ENCODE results near the gene C2orf78. TPM values are rescaled to one million over a fixed set of nuclear protein-coding genes. Genes with fewer than 3 reads are reported as not detected.

C2orf78 gene
- total RNA-seq, 1 experiment from 2014 or later = not detected

DNA sequence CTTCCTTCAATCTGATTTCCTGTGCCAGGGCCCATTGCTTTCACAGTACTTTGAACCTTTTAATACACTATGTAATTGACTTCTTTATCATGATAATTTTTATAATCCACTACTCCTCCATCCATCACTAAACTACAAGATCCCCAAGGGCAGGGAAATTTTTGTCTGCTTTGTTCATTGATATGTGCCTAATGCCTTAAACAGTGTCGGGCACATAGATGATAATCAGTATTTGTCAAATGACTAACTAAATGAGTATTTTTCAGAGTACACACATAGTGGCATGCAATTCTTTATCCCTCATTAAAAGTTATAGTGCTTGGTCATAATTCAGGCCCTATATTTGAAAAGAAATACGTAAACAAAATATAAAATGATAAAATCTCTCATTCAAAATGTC is 39.4 kb downstream of the C2orf78 start:
- Histone ChIP-seq H3K9me3 (ENCODE audit: control insufficient read depth, insufficient read depth, low read depth, low read length) (no peaks in the 10 kb centered on the region), H3K27ac (ENCODE audit: low read length) (no peak overlapping the region), H3K4me3 (ENCODE audit: low read depth in 2 of 2, low read length in 2 of 2) (no peak overlapping the region), H3K4me1 (ENCODE audit: control insufficient read depth, insufficient read depth, low read length) (peaks cover 5% of the 10 kb centered on the region; the same call in 1 of the 2 replicates), H3K36me3 (ENCODE audit: control insufficient read depth, insufficient read depth, low read length) (no peaks in the 10 kb centered on the region), H3K27me3 (ENCODE audit: control insufficient read depth, insufficient read depth, low read length) (no peaks in the 10 kb centered on the region)
- peak; percentile 72 for ATAC-seq
- no peak for DNase-seq (ENCODE audit: low read depth, low spot score)
- CTCF ChIA-PET = interaction anchor here (1.4 kb wide), 1 partner anchor 511 kb away, joined by 4 read pairs; no protein-coding TSS in a partner anchor
- TF ChIP-seq, protein P1, sequence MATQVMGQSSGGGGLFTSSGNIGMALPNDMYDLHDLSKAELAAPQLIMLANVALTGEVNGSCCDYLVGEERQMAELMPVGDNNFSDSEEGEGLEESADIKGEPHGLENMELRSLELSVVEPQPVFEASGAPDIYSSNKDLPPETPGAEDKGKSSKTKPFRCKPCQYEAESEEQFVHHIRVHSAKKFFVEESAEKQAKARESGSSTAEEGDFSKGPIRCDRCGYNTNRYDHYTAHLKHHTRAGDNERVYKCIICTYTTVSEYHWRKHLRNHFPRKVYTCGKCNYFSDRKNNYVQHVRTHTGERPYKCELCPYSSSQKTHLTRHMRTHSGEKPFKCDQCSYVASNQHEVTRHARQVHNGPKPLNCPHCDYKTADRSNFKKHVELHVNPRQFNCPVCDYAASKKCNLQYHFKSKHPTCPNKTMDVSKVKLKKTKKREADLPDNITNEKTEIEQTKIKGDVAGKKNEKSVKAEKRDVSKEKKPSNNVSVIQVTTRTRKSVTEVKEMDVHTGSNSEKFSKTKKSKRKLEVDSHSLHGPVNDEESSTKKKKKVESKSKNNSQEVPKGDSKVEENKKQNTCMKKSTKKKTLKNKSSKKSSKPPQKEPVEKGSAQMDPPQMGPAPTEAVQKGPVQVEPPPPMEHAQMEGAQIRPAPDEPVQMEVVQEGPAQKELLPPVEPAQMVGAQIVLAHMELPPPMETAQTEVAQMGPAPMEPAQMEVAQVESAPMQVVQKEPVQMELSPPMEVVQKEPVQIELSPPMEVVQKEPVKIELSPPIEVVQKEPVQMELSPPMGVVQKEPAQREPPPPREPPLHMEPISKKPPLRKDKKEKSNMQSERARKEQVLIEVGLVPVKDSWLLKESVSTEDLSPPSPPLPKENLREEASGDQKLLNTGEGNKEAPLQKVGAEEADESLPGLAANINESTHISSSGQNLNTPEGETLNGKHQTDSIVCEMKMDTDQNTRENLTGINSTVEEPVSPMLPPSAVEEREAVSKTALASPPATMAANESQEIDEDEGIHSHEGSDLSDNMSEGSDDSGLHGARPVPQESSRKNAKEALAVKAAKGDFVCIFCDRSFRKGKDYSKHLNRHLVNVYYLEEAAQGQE (IDR thresholded peaks at IDR 0.05; ENCODE audit: insufficient read depth in 1 of 2, low read depth in 2 of 2, low read length in 1 of 2) = no peak
- TF ChIP-seq TCF7L2 (IDR thresholded peaks at IDR 0.05; ENCODE audit: low read depth, low read length) = no peak
- no peak for TF ChIP-seq SIN3A (IDR thresholded peaks at IDR 0.05; ENCODE audit: borderline replicate concordance, insufficient read depth, low read depth, low read length)
- TF ChIP-seq POLR2AphosphoS5 (IDR thresholded peaks at IDR 0.05; ENCODE audit: low read depth, low read length) = no peak
- intact Hi-C loops (cut with micrococcal nuclease; ENCODE audit: unreplicated experiment) (no loop called here), in situ Hi-C loops (cut with HindIII; ENCODE audit: low pct_unique_long_range_greater_than_20kb, low sequenced_read_pairs) (no loop called here)
- no TSS peak for BruUV-seq (replicated peaks)
- POLR2A ChIA-PET = no interaction called here

DNA sequence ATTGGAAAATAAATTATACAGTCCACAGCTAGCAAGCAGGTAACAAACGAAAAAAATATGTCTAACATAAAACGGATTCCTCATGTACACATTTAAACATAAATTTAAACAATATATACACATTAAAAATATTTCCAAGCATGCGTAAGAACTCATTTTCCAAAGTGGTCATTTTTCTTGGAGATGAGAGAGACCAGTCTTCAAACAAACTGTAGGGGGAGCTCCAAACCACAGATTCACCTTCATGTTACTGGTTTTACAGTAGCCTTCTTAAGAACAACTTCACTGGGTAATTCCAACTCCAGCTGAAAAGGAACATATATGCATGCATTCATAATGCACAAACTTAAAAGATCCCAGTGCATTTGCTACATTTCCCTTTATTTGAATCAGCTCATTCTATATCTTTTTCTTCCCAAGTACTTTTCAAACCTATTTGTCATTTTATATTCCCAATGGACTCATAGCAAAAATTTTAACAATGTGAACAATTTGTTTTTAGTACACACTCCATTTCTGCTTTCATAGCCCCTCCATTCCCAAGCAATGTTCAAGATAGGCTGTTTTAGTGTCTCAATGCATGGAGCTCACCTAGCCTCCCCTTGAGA is 40.0 kb downstream of the C2orf78 start:
- ChIA-PET CTCF (interaction anchor here (0.7 to 1.4 kb wide), 4 partner anchors 255 to 511 kb away, joined by 3 to 4 read pairs (median 4); no protein-coding TSS in a partner anchor), POLR2A (interaction anchor here (0.7 kb wide), 1 partner anchor 87 kb away, joined by 3 read pairs; the partner anchor contains the start of gene TPRKB)
- intact Hi-C loops (cut with micrococcal nuclease; ENCODE audit: unreplicated experiment) (no loop called here), in situ Hi-C loops (cut with HindIII; ENCODE audit: low pct_unique_long_range_greater_than_20kb, low sequenced_read_pairs) (no loop called here)
- ATAC-seq = no peak; the same call in 1 of the 2 replicates
- no TSS peak for BruUV-seq (replicated peaks)
- H3K4me3 ChIP-seq (ENCODE audit: low read depth in 2 of 2, low read length in 2 of 2) = no peak overlapping the region
- no peaks in the 10 kb centered on the region for H3K27me3 ChIP-seq (ENCODE audit: control insufficient read depth, insufficient read depth, low read length)
- H3K27ac ChIP-seq (ENCODE audit: low read length) = no peak overlapping the region
- TF ChIP-seq SIN3A (IDR thresholded peaks at IDR 0.05; ENCODE audit: borderline replicate concordance, insufficient read depth, low read depth, low read length) = no peak
- TF ChIP-seq, protein P2, sequence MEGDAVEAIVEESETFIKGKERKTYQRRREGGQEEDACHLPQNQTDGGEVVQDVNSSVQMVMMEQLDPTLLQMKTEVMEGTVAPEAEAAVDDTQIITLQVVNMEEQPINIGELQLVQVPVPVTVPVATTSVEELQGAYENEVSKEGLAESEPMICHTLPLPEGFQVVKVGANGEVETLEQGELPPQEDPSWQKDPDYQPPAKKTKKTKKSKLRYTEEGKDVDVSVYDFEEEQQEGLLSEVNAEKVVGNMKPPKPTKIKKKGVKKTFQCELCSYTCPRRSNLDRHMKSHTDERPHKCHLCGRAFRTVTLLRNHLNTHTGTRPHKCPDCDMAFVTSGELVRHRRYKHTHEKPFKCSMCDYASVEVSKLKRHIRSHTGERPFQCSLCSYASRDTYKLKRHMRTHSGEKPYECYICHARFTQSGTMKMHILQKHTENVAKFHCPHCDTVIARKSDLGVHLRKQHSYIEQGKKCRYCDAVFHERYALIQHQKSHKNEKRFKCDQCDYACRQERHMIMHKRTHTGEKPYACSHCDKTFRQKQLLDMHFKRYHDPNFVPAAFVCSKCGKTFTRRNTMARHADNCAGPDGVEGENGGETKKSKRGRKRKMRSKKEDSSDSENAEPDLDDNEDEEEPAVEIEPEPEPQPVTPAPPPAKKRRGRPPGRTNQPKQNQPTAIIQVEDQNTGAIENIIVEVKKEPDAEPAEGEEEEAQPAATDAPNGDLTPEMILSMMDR (IDR thresholded peaks at IDR 0.05) = peak; percentile 80; the same call in 1 of the 2 replicates
- H3K9me3 ChIP-seq (ENCODE audit: control insufficient read depth, insufficient read depth, low read depth, low read length) = no peaks in the 10 kb centered on the region
- DNase-seq (ENCODE audit: low read depth, low spot score) = peak; percentile 71
- peaks cover 5% of the 10 kb centered on the region; the same call in 1 of the 2 replicates for H3K4me1 ChIP-seq (ENCODE audit: control insufficient read depth, insufficient read depth, low read length)
- no peaks in the 10 kb centered on the region; the same call in 1 of the 2 replicates for H3K36me3 ChIP-seq (ENCODE audit: control insufficient read depth, insufficient read depth, low read length)

DNA sequence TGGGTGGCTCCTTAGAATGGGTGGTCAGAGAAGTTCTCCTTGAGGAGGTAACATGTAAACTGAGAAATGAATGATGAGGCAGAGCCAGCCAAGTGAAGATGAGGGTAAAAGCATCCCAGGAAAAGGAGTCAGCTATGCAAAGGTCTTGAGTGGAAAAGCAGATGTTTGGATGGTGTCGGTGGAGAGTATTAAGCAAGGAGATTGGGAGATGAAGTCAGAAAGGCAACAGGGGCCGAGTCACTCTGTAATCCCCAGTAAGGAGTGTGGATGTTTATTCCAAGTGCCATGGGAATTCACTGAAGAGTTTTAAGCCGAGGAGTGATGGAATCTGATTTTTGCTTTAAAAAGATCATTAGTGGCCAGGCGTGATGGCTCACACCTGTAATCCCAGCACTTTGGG is 41.4 kb downstream of the C2orf78 start:
- ATAC-seq (no peak), DNase-seq (ENCODE audit: low read depth, low spot score) (no peak)
- CTCF ChIA-PET = no interaction called here
- intact Hi-C loops (cut with micrococcal nuclease; ENCODE audit: unreplicated experiment) = no loop called here
- Histone ChIP-seq H3K4me1 (ENCODE audit: control insufficient read depth, insufficient read depth, low read length) (peaks cover 14% of the 10 kb centered on the region), H3K9me3 (ENCODE audit: control insufficient read depth, insufficient read depth, low read depth, low read length) (no peaks in the 10 kb centered on the region), H3K27ac (ENCODE audit: low read length) (no peak overlapping the region), H3K4me3 (ENCODE audit: low read depth in 2 of 2, low read length in 2 of 2) (no peak overlapping the region), H3K36me3 (ENCODE audit: control insufficient read depth, insufficient read depth, low read length) (peaks cover 5% of the 10 kb centered on the region; the same call in 1 of the 2 replicates), H3K27me3 (ENCODE audit: control insufficient read depth, insufficient read depth, low read length) (no peaks in the 10 kb centered on the region)
- in situ Hi-C loops (cut with HindIII; ENCODE audit: low pct_unique_long_range_greater_than_20kb, low sequenced_read_pairs) = no loop called here
- POLR2A ChIA-PET = no interaction called here
- TF ChIP-seq, protein P1 (IDR thresholded peaks at IDR 0.05; ENCODE audit: insufficient read depth in 1 of 2, low read depth in 2 of 2, low read length in 1 of 2) = no peak
- TF ChIP-seq, protein P2 (IDR thresholded peaks at IDR 0.05) = no peak
- TF ChIP-seq POLR2AphosphoS5 (IDR thresholded peaks at IDR 0.05; ENCODE audit: low read depth, low read length) (no peak), TCF7L2 (IDR thresholded peaks at IDR 0.05; ENCODE audit: low read depth, low read length) (no peak), SIN3A (IDR thresholded peaks at IDR 0.05; ENCODE audit: borderline replicate concordance, insufficient read depth, low read depth, low read length) (no peak)
- BruUV-seq (replicated peaks) = no TSS peak
